ENCODE measurements around the gene NMD3.

DNA sequence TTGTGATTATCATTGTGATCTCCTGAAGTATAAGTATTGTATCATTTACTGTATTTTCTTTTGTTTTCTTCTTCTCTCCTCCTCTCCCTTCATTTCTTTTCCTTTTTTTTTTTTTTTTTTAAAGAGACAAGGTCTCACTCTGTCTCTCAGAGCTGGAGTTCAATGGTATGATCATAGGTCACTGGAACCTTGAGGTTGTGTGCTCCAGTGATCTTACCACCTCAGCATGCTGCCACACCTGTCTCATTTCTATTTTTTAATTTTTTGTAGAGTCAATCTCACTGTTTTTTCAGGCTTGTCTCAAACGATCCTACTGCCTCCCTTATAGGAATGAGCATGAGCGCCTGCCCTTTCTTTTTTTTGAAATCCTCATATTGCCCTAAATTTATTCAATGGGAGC, 23.4 kb downstream of the NMD3 start:
- TF ChIP-seq, protein P1, sequence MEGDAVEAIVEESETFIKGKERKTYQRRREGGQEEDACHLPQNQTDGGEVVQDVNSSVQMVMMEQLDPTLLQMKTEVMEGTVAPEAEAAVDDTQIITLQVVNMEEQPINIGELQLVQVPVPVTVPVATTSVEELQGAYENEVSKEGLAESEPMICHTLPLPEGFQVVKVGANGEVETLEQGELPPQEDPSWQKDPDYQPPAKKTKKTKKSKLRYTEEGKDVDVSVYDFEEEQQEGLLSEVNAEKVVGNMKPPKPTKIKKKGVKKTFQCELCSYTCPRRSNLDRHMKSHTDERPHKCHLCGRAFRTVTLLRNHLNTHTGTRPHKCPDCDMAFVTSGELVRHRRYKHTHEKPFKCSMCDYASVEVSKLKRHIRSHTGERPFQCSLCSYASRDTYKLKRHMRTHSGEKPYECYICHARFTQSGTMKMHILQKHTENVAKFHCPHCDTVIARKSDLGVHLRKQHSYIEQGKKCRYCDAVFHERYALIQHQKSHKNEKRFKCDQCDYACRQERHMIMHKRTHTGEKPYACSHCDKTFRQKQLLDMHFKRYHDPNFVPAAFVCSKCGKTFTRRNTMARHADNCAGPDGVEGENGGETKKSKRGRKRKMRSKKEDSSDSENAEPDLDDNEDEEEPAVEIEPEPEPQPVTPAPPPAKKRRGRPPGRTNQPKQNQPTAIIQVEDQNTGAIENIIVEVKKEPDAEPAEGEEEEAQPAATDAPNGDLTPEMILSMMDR (IDR thresholded peaks at IDR 0.05): no peak
- TF ChIP-seq POLR2A (IDR thresholded peaks at IDR 0.05): no peak

All from lower leg skin (tissue), 3 donors.